Measurements from ENCODE around the gene SPOP. TPM values are rescaled to one million over a fixed set of nuclear protein-coding genes. Genes with fewer than 3 reads are reported as not detected.

Gene SPOP
- total RNA-seq, 1 donor from 2014 or later: 144 TPM

- peak; percentile 57 for DNase-seq
These were observed 95.1 kb downstream of the SPOP start for GRCh38 chr17:49582789-49583188.

DNA sequence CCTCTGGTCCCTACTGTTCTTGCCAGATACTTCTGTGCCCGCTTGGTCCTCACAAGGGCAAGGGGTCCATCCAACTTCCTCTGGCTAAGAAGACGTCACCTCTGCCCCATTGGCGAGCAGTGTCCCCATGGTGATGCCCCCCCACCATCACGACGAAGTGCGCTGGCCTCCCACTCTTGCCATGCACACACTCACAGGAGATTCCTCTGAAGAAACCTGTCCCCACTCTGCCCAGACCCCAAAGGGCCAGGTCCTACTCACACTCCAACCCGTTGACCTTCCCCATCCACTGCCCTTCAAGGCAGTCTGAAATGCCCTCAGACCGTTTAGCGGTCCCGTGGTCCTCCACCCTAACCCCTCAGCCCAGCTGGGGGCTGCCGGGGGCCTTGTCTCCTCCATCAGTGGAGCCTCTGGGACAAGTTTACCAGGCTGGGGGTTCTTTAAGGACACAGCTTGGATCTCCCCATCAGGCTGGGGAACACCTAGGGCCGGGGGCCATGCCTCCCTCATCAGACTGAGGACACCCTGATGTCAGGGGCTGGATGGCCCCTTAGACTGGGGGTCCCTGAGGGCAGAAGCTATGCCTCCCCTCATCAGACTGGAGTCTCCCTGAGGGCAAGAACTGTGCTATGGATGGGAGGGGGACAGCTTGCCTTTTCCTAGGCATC lies 95.7 kb downstream of the SPOP start:
- no peak for DNase-seq

DNA sequence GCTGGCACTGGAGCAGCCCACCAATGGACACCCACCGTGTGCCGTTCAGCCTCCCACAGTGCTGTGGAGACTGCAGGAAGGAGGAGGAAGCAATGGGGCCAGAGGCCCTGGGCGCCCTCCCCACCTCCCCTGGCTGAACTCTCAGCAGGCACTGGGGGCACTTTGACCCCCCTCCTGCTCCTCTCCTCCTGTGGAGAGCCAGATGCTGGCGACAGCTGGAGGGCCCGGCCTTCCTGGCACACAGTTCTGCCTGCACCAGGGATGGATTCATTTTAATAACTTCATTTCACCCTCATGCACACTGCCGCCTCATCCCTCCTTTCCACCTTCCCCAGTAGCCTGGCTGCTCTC lies 96.3 kb downstream of the SPOP start:
- no peak for DNase-seq

DNA sequence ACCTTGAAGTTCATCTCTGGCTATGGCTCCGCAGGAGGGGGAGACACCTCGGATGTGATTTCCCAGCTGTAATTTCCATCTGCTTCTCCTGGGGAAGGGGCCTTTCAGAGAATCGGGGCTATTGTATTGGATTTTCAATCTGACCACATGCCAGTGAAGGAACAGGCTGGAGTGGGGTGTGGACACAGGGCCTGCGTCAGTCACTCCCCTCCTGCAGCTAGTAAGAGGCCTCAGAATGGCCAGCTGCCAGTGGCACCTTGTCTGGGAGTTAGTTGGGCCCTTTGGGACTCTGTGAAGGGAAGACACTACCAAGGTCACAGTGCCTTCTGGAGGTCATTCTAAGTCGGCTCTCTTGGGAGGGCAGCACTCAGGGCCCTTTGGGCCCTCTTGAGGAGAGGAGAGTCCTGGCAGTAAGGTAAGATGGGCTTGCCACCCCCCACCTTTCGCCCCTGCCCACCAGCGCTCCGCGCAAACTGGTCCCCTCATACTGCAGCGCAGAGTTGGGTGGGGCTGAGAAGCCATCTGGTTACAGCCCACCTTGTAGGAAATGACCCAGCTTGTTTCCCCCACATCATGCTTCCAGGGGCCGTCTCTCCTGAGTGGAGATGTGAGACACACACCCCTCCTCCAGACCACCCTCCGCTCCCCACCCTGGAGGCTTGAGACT lies 96.8 kb downstream of the SPOP start:
- DNase-seq: no peak

DNA sequence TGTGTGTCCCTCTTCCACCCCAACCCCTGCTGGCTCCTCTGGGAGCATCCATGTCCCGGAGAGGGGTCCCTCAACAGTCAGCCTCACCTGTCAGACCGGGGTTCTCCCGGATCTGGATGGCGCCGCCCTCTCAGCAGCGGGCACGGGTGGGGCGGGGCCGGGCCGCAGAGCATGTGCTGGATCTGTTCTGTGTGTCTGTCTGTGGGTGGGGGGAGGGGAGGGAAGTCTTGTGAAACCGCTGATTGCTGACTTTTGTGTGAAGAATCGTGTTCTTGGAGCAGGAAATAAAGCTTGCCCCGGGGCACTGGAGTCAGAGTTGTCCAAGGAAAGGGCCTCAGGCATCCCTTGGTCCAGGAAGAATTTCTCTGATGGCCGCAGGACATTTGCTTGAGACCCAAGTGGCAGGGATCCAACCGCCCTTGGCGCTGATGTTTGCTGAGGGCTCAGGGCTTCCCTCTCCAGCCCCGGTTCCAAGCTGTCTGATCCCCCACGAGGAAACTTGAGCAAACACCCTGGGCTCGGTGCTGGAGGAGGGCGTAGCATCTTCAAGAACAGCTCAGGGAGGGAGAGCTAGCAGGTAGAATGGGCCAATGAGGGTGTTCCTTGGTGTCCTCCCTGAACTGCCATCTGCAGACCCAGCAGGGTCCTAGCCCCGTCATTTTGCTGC lies 97.7 kb downstream of the SPOP start:
- no peak for DNase-seq

DNA sequence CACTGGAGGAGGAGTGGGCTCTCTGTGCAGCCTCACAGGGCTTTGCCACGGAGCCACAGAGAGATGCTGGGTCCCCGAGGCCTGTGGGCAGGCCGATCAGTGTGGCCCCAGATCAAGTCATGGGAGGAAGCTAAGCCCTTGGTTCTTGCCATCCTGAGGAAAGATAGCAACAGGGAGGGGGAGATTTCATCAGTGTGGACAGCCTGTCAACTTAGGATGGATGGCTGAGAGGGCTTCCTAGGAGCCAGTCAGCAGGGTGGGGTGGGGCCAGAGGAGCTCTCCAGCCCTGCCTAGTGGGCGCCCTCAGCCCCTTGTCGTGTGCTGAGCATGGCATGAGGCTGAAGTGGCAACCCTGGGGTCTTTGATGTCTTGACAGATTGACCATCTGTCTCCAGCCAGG lies 98.4 kb downstream of the SPOP start:
- DNase-seq: no peak

DNA sequence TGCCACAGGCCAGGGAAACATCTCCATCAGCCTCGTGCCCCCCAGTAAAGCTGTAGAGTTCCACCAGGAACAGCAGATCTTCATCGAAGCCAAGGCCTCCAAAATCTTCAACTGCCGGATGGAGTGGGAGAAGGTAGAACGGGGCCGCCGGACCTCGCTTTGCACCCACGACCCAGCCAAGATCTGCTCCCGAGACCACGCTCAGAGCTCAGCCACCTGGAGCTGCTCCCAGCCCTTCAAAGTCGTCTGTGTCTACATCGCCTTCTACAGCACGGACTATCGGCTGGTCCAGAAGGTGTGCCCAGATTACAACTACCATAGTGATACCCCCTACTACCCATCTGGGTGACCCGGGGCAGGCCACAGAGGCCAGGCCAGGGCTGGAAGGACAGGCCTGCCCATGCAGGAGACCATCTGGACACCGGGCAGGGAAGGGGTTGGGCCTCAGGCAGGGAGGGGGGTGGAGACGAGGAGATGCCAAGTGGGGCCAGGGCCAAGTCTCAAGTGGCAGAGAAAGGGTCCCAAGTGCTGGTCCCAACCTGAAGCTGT lies 98.9 kb downstream of the SPOP start:
- DNase-seq: no peak

DNA sequence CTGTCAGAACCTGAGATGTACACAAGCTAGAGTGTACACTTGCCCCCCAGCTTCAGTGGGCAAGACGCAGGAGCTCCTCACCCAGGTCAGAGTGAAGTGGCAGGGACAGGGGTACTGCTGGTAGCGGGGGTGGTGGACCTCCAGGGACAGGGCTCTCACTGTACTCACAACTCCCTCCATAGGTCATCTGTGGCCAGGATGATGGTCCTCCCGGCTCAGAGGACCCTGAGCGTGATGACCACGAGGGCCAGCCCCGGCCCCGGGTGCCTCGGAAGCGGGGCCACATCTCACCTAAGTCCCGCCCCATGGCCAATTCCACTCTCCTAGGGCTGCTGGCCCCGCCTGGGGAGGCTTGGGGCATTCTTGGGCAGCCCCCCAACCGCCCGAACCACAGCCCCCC lies 99.5 kb downstream of the SPOP start:
- no peak for DNase-seq

DNA sequence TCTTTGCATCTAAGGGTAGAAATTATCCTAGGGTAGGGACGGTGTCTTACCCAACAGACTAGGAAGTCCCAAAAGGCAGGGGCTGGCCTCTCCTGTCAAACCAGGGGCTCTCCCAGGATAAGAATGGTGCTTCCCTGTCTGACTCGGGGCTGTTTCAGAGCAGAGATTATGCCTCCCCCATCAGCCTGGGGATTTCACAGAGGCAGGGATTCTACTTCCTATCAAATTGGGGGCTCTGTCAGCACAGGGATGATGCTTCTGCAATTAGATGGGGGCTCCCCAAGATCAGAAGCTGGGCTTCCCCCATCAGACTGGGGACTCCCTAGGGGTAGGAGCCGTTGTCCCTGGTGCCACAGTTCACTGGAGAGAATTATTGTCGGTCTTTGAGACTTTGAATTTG lies 99.9 kb downstream of the SPOP start:
- no peak for DNase-seq

DNA sequence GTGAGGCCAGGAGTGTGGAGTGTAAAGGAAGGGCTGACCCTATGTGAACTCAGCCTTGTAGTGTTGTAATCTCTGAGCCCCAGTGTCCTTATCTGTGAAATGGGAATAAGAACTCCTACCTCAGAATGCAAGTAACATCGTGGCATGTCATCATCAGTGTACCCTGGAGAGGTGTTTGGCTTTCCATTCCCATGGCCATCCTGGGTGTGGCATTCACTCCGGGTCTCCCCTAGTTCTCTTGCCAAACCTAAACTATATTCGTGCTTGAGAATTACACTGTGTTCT lies 100.3 kb downstream of the SPOP start:
- no peak for DNase-seq

- no peak for DNase-seq
These were observed 100.8 kb downstream of the SPOP start for GRCh38 chr17:49576917-49577649.

DNA sequence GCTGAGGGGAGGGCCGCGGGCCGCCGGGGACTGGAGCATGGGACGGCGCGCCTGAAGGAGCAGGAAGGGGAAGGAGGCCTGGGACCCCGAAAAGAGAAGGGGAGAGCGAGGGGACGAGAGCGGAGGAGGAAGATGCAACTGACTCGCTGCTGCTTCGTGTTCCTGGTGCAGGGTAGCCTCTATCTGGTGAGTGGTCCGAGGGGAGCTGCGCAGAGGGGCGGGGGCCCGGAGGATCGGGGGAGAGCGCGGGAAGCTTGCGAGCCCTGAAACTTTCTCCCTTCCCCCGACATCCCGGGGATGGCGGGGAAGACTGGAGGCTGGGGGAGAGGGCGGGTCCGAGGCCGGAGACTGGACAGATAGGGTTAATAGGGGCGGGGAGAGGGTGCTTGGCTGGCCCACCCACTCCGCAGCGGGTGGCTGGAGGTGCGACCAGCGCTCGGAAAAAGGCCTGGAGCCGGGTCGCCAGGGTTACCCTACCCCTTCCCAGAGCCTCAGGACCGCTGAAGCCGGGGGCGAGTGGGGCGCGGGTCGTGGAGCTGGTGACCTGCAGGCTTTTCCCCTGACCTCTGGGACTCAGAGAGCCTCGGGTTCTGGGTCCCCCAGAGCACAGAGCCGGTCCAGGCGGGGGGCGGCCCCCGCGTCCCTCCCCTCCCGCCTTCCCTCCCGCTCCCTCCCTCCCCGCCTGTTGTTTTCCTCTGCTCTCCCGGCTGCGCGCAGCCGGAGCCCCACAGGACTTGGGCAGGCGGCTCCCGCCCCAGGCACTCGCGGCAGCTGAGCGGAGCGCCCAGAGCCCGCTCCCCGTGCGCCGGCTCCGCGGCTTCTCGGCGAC lies 101.6 kb downstream of the SPOP start:
- DNase-seq: peak; percentile 56

DNA sequence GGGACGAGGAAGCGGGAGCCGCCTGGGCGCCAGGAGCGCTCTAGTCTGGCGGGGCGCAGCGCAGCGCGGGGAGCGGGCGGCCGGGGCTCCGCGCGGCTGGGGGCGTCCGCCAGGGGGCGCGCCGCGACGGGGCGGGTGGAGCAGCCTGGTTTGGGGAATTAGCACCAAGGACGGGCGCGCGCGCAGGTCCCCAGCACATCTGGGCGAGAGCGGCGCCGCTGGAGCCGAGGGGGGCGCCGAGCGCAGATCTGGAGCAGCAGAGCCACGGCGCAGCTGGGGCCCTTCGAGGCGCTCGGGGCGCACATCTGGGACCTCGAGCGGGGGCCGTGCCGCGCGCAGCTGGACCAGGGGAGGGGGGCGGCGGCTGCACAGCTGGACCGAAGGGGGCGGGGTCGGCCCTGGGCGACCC lies 102.2 kb downstream of the SPOP start, which contains the start of gene NXPH3:
NXPH3 (plus strand) TSS at position 193 of the 409 bp plus-strand sequence. CDS start 349 bp downstream, outside the sequence.
- peak; percentile 69 for DNase-seq

DNA sequence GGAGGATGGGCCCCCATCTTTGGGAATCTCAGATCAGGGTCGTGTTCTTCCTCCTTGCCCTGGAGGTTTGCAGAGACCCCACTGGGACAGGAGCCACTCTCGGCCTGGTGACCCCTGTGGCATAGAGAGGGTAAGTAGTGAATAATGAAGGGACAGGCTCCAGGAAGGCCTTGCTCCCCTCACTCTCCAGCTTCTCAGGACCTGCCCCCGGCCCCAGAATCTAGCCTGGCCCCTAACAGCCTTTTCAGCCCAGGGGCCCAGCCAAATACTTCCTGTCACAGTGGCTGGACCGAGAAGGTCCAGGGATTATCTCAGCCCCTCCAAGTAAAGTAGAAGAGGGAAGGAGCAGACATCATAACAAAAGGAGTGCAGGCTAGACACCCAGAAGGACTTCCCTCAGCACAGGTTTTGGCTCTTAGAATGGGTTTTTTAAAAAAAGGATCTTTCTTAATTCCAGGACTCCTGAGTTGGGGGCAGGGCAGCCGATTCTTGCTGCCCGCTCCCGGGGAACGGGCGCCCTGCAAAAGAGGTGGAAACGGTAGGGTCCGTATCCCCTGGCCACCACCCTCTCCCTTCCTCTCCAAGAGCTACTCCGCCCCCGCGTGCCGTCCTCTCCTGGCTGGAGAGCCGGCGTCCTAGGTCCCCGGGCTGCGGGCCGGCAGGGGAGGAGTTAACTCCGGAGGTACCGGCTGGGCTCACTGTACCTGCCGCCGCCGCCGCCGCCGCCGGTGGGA lies 102.8 kb downstream of the SPOP start:
- no peak for DNase-seq

GRCh38 chr17:49574323-49574781 lies 103.5 kb downstream of the SPOP start:
- no peak for DNase-seq

DNA sequence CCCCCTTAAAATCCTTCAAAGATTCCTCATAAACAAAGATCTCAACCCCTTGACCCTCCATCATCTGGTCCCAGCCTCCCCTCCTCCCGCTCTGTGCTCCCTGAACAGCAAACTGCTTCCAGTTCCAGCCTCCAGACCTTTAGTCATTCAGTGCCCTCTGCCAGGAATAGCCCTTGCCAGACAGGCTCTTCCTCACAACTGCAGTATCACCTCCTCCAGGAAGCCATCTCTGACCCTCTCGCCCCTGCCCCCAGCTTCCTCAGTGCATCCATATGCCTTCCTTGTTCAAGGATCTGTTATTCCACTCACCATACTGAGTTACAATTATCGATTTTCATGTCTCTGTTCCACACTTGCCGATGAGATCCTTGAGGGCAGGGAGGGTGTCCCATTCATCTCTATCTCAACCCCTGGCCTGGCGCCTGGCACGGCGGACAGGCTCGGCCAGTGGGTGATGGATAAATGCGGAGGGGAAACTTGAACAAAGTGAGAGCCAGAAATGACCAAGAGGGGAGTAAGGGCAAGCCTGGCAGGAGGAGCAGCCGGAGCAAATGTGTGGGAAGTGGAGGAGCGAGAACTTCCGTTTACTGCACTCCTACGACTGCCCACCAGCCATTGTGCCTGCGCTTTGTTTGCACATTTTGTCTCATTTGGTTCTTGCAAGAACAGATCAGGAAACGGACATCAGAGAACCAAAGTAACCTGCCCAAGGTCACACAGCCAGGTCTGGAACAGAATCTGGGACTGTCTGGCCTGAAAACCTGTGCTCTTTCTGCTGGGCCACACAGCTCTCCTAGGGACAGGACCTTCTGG lies 104.2 kb downstream of the SPOP start:
- DNase-seq: peak; percentile 32

- DNase-seq: no peak
These were observed 105.0 kb downstream of the SPOP start for GRCh38 chr17:49572806-49573420.

GRCh38 chr17:49572226-49572625 lies 105.7 kb downstream of the SPOP start:
- no peak for DNase-seq

DNA sequence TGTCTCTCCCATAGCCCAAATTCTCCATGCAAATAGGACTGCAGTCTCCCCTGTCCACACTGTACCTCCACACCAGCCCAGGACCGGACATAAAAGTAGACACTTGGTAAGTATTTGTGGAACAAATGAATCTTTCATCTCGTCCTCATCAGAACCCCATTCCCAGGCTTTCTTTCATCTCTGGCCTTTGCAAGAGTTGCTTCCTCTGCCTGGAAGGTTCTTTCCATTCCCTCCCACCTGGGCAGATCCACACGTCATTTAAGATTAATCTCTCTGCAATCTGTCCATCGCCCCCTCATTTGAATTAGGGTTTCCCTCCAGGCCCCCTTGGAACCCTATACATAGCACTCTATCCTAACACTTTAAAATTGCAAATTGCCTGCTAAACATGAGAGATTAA lies 106.1 kb downstream of the SPOP start:
- DNase-seq: no peak

- no peak for DNase-seq
These were observed 106.6 kb downstream of the SPOP start for GRCh38 chr17:49571283-49571682.
